Parathyroid adenoma (tissue), 2 donors: Measurements from ENCODE around the gene CYB5D1.
"Not testable (repeated sequence)": the region's sequence is repeated elsewhere in the genome, so short reads cannot be mapped to it uniquely, and the experiment has no call there.

Source experiments
- H2AFZ ChIP-seq: fragments of 300-600 bp; sonication (generic); one replicate; pipeline ENCODE4 v1.7.0; 2017; ENCODE audit warnings: antibody characterized with exemption, mild to moderate bottlenecking
- H3K27ac ChIP-seq: fragments of 300-600 bp; sonication (generic); one replicate; pipeline ENCODE4 v1.7.0; 2017
- H3K27me3 ChIP-seq: fragments of 300-600 bp; sonication (generic); one replicate; pipeline ENCODE4 v1.7.0; 2017; ENCODE audit warnings: low read length; ENCODE audit not compliant: control insufficient read depth, insufficient read depth
- H3K36me3 ChIP-seq: fragments of 300-600 bp; sonication (generic); one replicate; pipeline ENCODE4 v1.7.0; 2017; ENCODE audit warnings: low read length; ENCODE audit not compliant: control insufficient read depth, insufficient read depth
- H3K4me1 ChIP-seq: fragments of 300-600 bp; sonication (generic); one replicate; pipeline ENCODE4 v1.7.0; 2017; ENCODE audit warnings: control low read depth
- H3K4me2 ChIP-seq: fragments of 300-600 bp; sonication (generic); one replicate; pipeline ENCODE4 v1.7.0; 2017; ENCODE audit warnings: low read length
- H3K4me3 ChIP-seq: fragments of 300-600 bp; sonication (generic); one replicate; pipeline ENCODE4 v1.7.0; 2017; ENCODE audit warnings: low read depth, low read length
- H3K79me2 ChIP-seq: fragments of 300-600 bp; sonication (generic); one replicate; pipeline ENCODE4 v1.7.0; 2017; ENCODE audit warnings: control low read depth
- H3K9ac ChIP-seq: fragments of 300-600 bp; sonication (generic); one replicate; pipeline ENCODE4 v1.7.0; 2017; ENCODE audit warnings: mild to moderate bottlenecking
- H3K9me3 ChIP-seq: fragments of 300-600 bp; sonication (generic); one replicate; pipeline ENCODE4 v1.7.0; 2017; ENCODE audit warnings: low read length; ENCODE audit not compliant: control insufficient read depth
- TF ChIP-seq, protein P1 (sequence below): fragments of 300-600 bp; sonication (generic); IDR thresholded peaks from one replicate; pipeline ENCODE4 v1.7.0; 2017; ENCODE audit warnings: antibody characterized with exemption, mild to moderate bottlenecking
- donor health status: primary hyperparathyroidism.

The CYB5D1 gene, protein sequence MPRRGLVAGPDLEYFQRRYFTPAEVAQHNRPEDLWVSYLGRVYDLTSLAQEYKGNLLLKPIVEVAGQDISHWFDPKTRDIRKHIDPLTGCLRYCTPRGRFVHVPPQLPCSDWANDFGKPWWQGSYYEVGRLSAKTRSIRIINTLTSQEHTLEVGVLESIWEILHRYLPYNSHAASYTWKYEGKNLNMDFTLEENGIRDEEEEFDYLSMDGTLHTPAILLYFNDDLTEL

DNA sequence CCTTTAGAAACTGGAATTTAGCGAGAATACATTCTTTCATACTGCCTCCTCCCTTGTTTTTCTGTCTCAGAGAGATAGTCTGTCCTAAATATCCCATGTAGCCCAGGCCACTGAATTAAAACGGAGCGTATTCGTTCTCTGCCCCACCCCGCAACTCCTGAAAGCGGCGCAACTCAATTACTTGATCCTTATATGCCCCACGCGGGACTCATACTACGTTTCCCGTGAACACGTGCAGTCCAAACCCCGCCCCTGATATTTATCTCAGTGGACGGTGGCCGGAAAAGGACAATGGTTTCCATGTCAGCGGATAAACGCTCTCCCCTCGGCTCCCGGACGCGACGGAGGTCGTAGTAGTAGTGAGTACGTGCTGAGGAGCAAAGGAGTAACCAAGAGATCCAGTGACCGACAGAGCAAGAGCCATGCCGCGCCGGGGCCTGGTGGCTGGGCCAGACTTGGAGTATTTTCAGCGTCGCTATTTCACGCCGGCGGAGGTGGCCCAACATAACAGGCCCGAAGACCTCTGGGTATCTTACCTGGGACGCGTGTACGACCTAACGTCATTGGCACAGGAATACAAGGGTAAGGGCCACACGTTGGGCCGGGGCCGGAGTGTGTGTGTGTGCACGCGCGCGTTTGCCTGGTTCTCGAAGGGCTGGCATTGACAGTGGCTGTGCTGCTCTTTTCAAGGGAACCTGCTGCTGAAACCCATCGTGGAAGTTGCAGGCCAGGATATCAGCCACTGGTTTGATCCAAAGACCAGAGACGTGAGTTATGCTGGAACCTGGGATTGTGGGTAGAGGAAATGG lies at the start of gene CYB5D1:
TSS of gene CYB5D1 (plus strand) at position 291 of the 809 bp plus-strand sequence. CDS start at position 423, 132 bp downstream.
- Histone ChIP-seq H3K79me2 (peaks cover 9% of the 10 kb centered on the region), H3K9ac (peak within 1 kb of the TSS; percentile 34), H3K4me3 (peak within 1 kb of the TSS; percentile 80), H3K27ac (peak within 1 kb of the TSS; percentile 96), H3K4me2 (peak within 1 kb of the TSS; percentile 86), H3K36me3 (no peaks in the 10 kb centered on the region), H3K27me3 (no peaks in the 10 kb centered on the region), H3K9me3 (no peaks in the 10 kb centered on the region), H2AFZ (peak within 1 kb of the TSS; percentile 72), H3K4me1 (peaks cover 13% of the 10 kb centered on the region)
- TF ChIP-seq, protein P1, sequence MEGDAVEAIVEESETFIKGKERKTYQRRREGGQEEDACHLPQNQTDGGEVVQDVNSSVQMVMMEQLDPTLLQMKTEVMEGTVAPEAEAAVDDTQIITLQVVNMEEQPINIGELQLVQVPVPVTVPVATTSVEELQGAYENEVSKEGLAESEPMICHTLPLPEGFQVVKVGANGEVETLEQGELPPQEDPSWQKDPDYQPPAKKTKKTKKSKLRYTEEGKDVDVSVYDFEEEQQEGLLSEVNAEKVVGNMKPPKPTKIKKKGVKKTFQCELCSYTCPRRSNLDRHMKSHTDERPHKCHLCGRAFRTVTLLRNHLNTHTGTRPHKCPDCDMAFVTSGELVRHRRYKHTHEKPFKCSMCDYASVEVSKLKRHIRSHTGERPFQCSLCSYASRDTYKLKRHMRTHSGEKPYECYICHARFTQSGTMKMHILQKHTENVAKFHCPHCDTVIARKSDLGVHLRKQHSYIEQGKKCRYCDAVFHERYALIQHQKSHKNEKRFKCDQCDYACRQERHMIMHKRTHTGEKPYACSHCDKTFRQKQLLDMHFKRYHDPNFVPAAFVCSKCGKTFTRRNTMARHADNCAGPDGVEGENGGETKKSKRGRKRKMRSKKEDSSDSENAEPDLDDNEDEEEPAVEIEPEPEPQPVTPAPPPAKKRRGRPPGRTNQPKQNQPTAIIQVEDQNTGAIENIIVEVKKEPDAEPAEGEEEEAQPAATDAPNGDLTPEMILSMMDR, result no peak

DNA sequence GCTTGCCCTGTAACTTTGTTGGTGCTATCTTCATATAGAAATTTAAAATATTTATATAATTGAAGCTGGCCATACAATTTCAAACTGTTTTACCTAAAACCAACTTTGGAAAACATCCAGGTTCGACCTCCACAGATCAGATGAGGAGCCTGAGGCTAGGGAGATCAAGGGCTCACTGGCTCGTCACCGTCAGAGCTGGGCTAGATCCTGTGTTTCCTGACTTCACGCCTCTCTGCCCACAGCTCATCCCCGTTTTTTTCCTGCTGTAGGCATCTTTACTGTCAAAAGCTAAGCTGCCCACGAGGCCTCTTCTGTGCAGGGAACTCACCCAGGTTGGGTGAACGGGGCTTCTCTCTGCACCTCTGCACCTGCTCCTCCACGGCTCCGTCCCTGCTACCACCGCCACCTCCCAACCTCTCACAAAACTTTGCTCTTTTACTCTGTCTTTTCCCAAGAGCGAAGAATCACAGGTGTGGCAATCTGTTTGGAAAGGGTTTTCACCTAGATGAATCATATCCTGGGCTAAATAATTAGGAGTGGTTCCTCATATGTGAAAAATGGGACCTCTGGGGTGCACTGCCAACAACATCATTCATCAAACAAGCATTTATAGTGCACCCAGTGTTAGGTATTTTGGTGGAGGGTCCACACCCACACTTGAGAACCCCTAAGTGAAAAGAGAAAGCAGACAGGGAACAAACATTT lies 48.6 kb upstream of the CYB5D1 start:
- Histone ChIP-seq H3K79me2 (no peaks in the 10 kb centered on the region), H3K9me3 (no peaks in the 10 kb centered on the region), H3K9ac (no peak overlapping the region), H3K27me3 (no peaks in the 10 kb centered on the region), H3K4me1 (peaks cover 13% of the 10 kb centered on the region), H3K27ac (no peak overlapping the region), H3K4me2 (no peak overlapping the region), H2AFZ (no peak overlapping the region), H3K36me3 (no peaks in the 10 kb centered on the region), H3K4me3 (no peak overlapping the region)
- TF ChIP-seq, protein P1, result no peak

DNA sequence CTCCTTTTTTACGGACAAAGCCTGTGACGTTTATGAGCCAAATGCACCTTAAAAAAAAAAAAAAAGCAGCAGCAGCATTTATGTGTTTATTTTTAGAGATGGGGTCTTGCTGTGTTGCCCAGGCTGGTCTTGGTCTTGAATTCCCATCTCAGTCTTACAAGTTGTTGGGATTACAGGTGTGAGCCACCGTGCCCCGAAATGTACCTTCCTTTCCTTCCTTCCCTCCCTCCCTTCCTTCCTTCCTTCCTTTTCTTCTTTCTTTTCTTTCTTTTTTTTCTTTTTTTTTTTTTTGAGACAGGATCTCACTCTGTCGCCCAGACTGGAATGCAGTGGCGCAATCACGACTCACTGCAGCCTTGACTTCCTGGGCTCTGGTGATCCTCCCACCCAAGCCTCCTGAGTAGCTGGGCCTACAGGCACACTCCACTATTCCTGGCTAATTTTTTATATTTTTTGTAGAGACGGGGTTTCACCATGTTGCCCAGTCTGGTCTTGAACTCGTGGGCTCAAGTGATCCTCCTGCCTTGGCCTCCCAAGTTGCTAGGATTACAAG lies 47.9 kb upstream of the CYB5D1 start:
- H3K27ac ChIP-seq, H2AFZ ChIP-seq, H3K36me3 ChIP-seq, H3K27me3 ChIP-seq, H3K79me2 ChIP-seq, H3K9ac ChIP-seq, H3K9me3 ChIP-seq, H3K4me2 ChIP-seq, H3K4me3 ChIP-seq: not testable (repeated sequence)
- peaks cover 13% of the 10 kb centered on the region for H3K4me1 ChIP-seq

DNA sequence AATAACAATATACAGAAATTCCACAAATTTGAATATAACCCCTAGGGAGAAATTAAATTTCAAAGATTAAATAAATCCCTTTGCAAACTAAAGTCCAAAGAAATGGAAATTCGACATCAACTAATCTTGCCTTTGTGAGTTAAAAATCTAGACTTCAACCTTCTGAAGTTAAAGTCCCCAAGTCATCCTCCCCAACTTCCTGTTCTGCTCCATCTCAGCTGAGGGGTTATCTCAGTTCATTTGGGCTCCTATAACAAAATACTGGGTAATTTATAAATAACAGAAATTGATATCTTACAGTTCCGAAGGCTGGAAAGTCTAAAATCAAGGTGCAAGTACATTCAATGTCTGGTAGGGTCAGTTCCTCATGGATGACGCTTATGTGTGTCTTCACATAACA lies 46.6 kb upstream of the CYB5D1 start:
- Histone ChIP-seq H3K36me3 (no peaks in the 10 kb centered on the region), H3K4me1 (peaks cover 13% of the 10 kb centered on the region), H3K27ac (no peak overlapping the region), H3K27me3 (no peaks in the 10 kb centered on the region), H3K4me2 (no peak overlapping the region), H3K9me3 (no peaks in the 10 kb centered on the region), H2AFZ (no peak overlapping the region), H3K79me2 (no peaks in the 10 kb centered on the region), H3K9ac (no peak overlapping the region), H3K4me3 (no peak overlapping the region)
- TF ChIP-seq, protein P1, result no peak

DNA sequence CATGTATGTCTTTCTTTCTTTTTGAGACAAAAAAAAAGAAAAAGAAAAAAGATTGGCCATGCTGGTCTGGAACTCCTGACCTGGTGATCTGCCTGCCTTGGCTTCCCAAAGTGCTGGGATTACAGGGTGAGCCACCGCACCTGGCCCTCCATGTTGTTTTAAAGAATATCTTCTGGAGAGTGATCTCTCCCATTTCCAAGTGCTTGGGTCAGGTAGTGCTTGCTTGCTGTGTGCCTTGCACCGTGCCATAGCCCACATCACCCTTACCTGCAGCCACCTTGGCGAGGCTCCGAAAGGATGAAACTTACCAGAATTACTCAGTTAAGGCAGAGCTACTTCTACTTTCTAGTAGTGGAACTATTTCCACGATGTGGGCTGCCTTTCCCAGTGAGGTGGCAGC lies 42.8 kb upstream of the CYB5D1 start:
- Histone ChIP-seq H3K79me2 (no peaks in the 10 kb centered on the region), H3K4me3 (no peak overlapping the region), H3K4me1 (no peaks in the 10 kb centered on the region), H3K36me3 (no peaks in the 10 kb centered on the region), H3K9me3 (no peaks in the 10 kb centered on the region), H3K27me3 (no peaks in the 10 kb centered on the region), H3K27ac (no peak overlapping the region), H3K4me2 (no peak overlapping the region), H3K9ac (no peak overlapping the region), H2AFZ (no peak overlapping the region)
- TF ChIP-seq, protein P1, result no peak
